Activated CD4-positive, alpha-beta T cell treated with anti-CD3 and anti-CD28 coated beads, Interleukin-2, amount 50 U/mL, for 48 hours (primary cell): ENCODE data around the gene GLRA3.
"Not testable (repeated sequence)": the region's sequence is repeated elsewhere in the genome, so short reads cannot be mapped to it uniquely, and the experiment has no call there.

Source experiments
- DNase-seq, 2 experiments: peaks; one replicate each; pipeline ENCODE4 v3.0.0-alpha.2; 2020

GLRA3 gene

GRCh38 chr4:174650711-174651355 lies 178.2 kb downstream of the GLRA3 start:
- DNase-seq, result no peak

GRCh38 chr4:174648812-174649211 lies 180.2 kb downstream of the GLRA3 start:
- no peak for DNase-seq

- no peak for DNase-seq
Observed at GRCh38 chr4:174646326-174646725, 182.7 kb downstream of the GLRA3 start.

GRCh38 chr4:174640146-174640545 lies 188.9 kb downstream of the GLRA3 start:
- no peak for DNase-seq

- no peak for DNase-seq
Observed at GRCh38 chr4:174635732-174636131, 193.3 kb downstream of the GLRA3 start.

- DNase-seq, result no peak
Observed at GRCh38 chr4:174633399-174633798, 195.6 kb downstream of the GLRA3 start.

- no peak for DNase-seq
Observed at GRCh38 chr4:174631901-174632758, 196.9 kb downstream of the GLRA3 start.

- not testable (repeated sequence) for DNase-seq
Observed at GRCh38 chr4:174629907-174630450, 199.1 kb downstream of the GLRA3 start.

GRCh38 chr4:174629265-174629664 lies 199.8 kb downstream of the GLRA3 start:
- no peak for DNase-seq

- DNase-seq, result no peak
Observed at GRCh38 chr4:174628191-174628590, 200.9 kb downstream of the GLRA3 start.

- DNase-seq, result no peak
Observed at GRCh38 chr4:174627473-174627872, 201.6 kb downstream of the GLRA3 start.

GRCh38 chr4:174626342-174627008 lies 202.6 kb downstream of the GLRA3 start:
- no peak for DNase-seq

- DNase-seq, result no peak
Observed at GRCh38 chr4:174616661-174617060, 212.4 kb downstream of the GLRA3 start.

GRCh38 chr4:174613979-174614378 lies 215.1 kb downstream of the GLRA3 start:
- DNase-seq, result no peak

- DNase-seq, result no peak
Observed at GRCh38 chr4:174611792-174612191, 217.3 kb downstream of the GLRA3 start.

GRCh38 chr4:174607792-174608191 lies 221.3 kb downstream of the GLRA3 start:
- no peak for DNase-seq

GRCh38 chr4:174604198-174604597 lies 224.8 kb downstream of the GLRA3 start:
- DNase-seq, result no peak

GRCh38 chr4:174600391-174600790 lies 228.7 kb downstream of the GLRA3 start:
- DNase-seq, result no peak

- no peak for DNase-seq
Observed at GRCh38 chr4:174598800-174599199, 230.2 kb downstream of the GLRA3 start.

GRCh38 chr4:174596513-174596912 lies 232.5 kb downstream of the GLRA3 start:
- DNase-seq, result no peak

GRCh38 chr4:174595141-174595929 lies 233.7 kb downstream of the GLRA3 start:
- DNase-seq, result no peak

- DNase-seq, result no peak
Observed at GRCh38 chr4:174593701-174594100, 235.3 kb downstream of the GLRA3 start.

- DNase-seq, result no peak
Observed at GRCh38 chr4:174592985-174593335, 236.1 kb downstream of the GLRA3 start.
